Measurements from ENCODE around the gene BDKRB1. TPM values are rescaled to one million over a fixed set of nuclear protein-coding genes. Genes with fewer than 3 reads are reported as not detected.

The BDKRB1 gene
- total and polyA plus RNA-seq, 10 of the 15 experiments (the other 5 are each of a cell fraction or from before 2014, with no cell fraction given), result 0.21 TPM; not detected in 9

DNA sequence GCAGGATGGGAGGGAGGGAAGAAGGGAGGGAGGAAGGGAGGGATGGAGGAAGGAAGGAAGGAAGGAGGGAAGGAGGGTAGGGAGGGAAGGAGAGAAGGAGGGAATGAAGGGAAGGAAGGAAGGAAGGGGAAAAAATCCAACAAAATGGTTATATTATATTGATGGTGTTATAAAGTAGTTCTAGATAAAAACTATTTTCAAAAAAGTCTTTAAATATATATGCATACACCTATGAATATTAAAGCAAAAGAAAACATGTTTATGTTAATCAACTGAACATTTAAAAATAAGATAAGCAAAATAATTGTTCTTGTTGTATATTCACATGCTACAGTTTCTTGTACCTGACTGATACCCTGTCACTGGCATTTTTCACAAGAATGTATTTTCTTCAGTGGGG, 1.9 kb downstream of the BDKRB1 start:
- DNase-seq (ENCODE audit: low read depth, low spot score) (no peak), ATAC-seq (no peak), FAIRE-seq (no peak)
- Histone ChIP-seq H3K4me3 (no peak overlapping the region), H2AFZ (ENCODE audit: control insufficient read depth, low read depth, low read length) (no peak overlapping the region), H3K4me2 (ENCODE audit: control insufficient read depth, insufficient read depth) (no peak overlapping the region), H3K9me3 (replicated peaks; ENCODE audit: control insufficient read depth, insufficient read depth, low read length) (no peaks in the 10 kb centered on the region), H4K20me1 (ENCODE audit: control insufficient read depth, insufficient read depth) (no peaks in the 10 kb centered on the region), H3K36me3 (ENCODE audit: control insufficient read depth in 2 of 2, insufficient read depth in 2 of 2, low read length in 1 of 2) (no peaks in the 10 kb centered on the region), H3K79me2 (ENCODE audit: control insufficient read depth, insufficient read depth, low read length) (no peaks in the 10 kb centered on the region), H3K4me1 (ENCODE audit: control insufficient read depth, insufficient read depth, low read length) (no peaks in the 10 kb centered on the region), H3K9ac (ENCODE audit: control insufficient read depth, insufficient read depth, low read length) (no peak overlapping the region), H3K27ac (ENCODE audit: control insufficient read depth, insufficient read depth) (no peak overlapping the region), H3K27me3 (replicated peaks in 1 of 2; ENCODE audit: control insufficient read depth in 2 of 2, insufficient read depth in 2 of 2, low read length in 1 of 2) (peaks cover 5 to 8% of the 10 kb centered on the region in 2 experiments)
- POLR2A ChIA-PET, result no interaction called here
- in situ Hi-C loops (cut with MboI) (no loop called here), intact Hi-C loops (cut with micrococcal nuclease; ENCODE audit: unreplicated experiment) (no loop called here)
- BruUV-seq (replicated peaks), result no TSS peak
- SMC1A ChIA-PET (ENCODE audit: uncharacterized antibody, unreplicated experiment), result interaction anchor here (0.6 kb wide), 1 partner anchor 34 kb away, joined by 3 read pairs; no protein-coding TSS in a partner anchor
- RAD21 ChIA-PET (ENCODE audit: unreplicated experiment), result no interaction called here
- CTCF ChIA-PET, result interaction anchor here (1.0 kb wide), 2 partner anchors 18 to 157 kb away, joined by 3 read pairs; no protein-coding TSS in a partner anchor
- TF ChIP-seq RB1 (IDR thresholded peaks at IDR 0.05; ENCODE audit: borderline replicate concordance) (no peak), LARP7 (IDR thresholded peaks at IDR 0.05) (no peak), KDM1A (IDR thresholded peaks at IDR 0.05; ENCODE audit: borderline replicate concordance) (no peak), ZSCAN29 (IDR thresholded peaks at IDR 0.05) (no peak), RCOR1 (conservative IDR thresholded peaks at IDR 0.05; ENCODE audit: low read depth, low read length) (no peak), SIN3A (IDR thresholded peaks at IDR 0.05; ENCODE audit: low read depth, low read length) (no peak), MEF2B (IDR thresholded peaks at IDR 0.05; ENCODE audit: partially characterized antibody, poor library complexity, severe bottlenecking) (no peak), NFIC (IDR thresholded peaks at IDR 0.05; ENCODE audit: low read depth, low read length) (no peak), MYB (IDR thresholded peaks at IDR 0.05; ENCODE audit: borderline replicate concordance, low read depth, low read length) (no peak)
- TF ChIP-seq, protein P1, sequence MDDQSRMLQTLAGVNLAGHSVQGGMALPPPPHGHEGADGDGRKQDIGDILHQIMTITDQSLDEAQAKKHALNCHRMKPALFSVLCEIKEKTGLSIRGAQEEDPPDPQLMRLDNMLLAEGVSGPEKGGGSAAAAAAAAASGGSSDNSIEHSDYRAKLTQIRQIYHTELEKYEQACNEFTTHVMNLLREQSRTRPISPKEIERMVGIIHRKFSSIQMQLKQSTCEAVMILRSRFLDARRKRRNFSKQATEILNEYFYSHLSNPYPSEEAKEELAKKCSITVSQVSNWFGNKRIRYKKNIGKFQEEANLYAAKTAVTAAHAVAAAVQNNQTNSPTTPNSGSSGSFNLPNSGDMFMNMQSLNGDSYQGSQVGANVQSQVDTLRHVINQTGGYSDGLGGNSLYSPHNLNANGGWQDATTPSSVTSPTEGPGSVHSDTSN (IDR thresholded peaks at IDR 0.05; ENCODE audit: insufficient replicate concordance, low read depth, low read length), result no peak
